Measurements from ENCODE around the gene NAT14.

The NAT14 gene

DNA sequence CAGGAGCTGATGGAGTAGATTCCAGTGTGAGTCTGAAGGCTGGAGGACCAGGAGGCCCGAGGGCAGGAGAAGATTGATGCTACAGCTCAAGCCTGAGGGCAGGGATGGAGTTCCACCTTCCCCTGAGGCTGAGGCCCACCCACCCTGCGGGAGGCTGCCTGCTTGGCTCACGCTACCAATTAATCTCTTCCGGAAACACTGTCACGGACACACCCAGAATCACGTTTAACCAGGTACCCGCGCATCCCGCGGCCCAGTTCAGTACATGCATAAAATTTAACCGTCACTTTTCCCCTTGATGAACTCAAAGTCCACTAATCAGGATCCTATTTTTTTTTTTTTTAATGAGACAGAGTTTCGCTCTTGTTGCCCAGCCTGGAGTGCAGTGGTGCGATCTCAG lies 13.7 kb upstream of the NAT14 start:
- DNase-seq (ENCODE audit: low read depth in 2 of 2): no peak

DNA sequence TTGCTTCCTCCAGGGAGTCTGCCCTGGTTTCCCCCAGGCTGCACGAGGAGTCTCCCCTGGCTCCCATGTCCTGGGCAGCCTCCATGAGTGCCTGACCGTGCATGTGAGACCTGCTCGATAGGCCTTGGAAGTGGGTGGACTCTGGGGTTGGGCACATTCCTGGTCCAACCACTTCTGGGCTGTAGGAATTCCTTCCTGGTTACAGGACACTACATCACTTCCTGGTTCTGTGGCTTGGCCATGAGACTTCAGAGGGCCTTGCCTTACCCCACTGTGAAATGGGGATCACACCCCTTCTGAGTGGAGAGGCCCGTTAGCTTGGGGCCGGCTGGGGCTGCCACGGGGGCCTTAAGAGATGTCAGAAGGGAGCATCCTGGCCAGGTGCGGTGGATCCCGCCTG lies 12.5 kb upstream of the NAT14 start:
- no peak for DNase-seq (ENCODE audit: low read depth in 2 of 2)

DNA sequence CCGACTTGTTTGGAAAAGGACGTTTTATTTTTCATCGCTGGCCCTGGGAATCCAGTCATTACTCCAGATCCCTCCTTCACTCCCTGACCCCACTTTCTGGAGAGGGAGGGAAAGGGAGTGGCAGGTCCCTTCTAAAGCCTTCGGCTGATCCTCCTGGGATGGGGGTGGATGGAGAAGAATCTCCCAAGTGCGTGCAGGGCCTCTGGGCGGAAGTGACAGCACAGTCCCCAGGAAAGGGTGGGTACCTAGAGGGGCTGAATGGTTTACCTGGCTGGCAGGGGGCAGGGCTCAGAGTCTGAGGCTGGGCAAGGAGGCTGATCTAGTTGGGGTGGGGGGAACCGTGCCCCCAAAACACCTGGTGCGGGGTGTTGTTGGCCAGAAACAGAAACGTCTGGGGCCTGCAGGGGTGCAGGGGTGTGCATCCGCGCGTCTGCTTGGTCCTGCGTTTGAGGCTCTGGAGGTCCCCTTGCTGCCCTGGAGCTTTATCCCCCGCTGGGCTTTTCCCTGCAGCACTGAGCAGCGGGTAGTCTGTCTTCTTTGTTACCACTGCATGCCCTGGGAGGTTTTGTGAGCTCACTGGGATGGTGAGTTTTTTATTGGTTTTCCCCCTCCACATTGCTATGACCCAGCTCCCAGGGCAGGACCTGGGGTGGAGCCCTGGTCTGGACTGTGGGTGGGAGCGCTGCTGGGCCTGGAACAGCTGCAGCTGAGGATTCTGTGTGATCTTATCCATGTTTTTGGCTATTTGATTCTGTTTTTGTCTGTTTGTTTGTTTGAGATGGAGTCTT lies 11.6 kb upstream of the NAT14 start:
- DNase-seq (ENCODE audit: low read depth in 2 of 2): no peak

DNA sequence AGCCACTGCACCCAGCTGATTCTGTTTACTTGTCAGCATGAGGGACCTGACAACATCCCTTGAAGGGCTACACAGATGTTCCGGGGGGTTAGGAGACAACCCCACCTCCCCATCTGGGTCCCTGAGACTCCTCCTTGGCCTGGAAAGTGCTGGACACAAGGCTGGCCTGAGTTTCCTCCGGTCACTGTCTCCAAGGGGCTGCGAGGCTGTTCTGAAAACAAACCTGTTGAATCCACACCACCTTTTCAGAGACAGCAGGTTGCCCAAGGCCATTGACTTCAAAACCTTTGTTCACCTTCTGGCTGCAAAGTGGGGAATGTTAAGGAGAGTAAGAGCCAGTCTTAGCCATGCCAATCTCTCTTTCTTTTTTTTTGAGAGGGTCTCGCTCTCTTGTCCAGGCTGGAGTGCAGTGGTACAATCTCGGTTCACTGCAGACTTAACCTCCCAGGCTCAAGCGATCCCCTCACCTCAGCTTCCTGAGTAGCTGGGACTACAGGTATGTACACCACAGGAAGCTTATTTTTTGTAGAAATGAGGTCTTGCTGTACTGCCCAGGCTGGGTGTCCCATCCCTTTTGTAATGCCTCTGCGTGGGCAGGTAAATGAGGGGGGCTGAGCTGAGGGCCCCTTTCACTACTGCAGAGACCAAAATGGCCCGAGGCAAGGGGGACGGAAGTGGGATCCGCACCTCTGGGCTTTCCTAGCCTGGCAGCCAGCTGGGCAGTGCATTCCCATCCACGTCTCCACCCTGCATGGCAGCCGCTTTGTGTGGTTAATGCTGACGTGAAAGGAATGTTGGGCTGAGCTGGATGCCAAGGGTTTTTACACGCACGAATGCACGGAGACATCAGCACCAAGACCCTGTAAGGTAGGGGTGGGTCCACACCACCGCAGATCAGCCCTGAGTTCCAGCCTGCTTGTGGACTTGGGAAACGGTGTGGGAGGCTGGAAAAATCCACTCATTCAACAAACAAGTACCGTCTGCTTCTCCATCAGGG lies 10.4 kb upstream of the NAT14 start:
- no peak for DNase-seq (ENCODE audit: low read depth in 2 of 2)

DNA sequence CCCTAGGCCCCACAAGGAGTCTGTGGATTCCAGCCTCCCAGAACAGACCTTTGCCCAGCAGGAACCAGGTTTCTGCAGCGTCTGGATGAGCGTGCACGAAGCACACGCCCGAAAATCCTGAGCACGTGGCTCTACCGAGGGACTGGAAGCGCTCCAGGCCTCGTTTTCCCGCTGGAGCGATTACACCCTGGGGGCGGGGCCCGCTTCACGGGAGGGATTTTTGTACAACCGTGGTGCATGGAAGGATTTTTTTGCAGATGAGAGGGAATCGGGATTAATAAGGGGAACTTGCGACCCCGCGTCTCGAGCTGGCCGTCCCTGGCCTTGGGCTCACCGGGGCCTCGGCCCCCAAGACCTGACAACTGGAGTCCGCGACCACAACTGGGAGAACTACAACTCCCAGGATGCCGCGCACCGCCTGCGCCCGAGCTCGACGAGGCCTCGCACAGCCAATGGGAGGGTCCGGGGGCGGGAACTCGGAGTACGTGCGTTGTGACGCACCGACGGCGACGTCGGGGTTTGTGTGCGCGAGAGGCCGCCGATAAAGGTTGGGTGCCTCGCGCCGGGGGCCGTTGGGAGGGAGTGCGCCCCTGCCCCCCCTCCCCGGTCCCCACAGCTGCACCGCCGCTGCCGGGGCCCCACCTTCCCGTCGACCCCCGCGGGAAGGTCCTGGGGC lies 8.8 kb upstream of the NAT14 start, which contains the start of gene ZNF628:
Gene ZNF628 (plus strand): TSS at position 518 of the 676 bp plus-strand sequence. CDS start 3,294 bp downstream, outside the sequence.
- peak; percentile 96 to 98 for DNase-seq (ENCODE audit: low read depth in 2 of 2)

DNA sequence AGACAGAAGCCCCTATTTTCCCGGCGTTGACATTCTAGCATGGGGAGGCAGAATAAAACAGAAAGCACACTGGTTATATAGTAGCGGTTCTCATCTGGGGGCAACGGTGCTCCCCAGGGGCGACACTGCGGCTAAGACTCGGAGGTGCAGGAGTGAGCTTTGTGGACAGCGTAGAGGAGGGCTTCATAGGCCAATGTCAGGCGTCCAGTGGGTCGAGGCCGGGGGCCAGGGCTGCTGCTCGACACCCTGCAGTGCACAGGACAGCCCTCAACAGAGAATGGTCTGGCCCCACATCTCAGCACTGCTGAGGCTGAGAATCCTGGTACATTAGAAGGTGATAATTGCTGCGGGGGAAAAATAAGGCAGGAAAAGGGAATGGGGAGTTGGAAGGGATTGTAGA lies 7.1 kb upstream of the NAT14 start:
- DNase-seq (ENCODE audit: low read depth in 2 of 2): no peak

DNA sequence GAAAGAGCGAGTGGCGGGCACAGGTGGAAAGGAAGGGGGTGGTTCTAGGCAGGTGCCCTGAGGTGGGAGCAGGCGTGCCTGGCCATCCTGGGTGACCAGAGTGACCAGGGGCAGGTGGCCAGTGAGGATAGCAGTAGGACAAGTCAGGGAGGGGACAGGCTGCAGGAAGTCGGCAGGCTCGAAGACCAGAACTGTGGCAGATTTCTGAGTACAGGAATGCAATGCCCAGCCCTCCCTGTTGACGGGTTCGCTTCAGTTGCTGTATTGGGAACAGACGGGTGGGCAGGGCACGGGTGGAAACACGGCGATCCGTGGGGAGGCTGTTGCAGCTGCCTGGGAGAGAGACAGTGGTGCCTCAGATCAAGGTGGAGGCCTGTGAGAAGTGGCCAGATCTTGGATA lies 6.6 kb upstream of the NAT14 start:
- no peak for DNase-seq (ENCODE audit: low read depth in 2 of 2)

DNA sequence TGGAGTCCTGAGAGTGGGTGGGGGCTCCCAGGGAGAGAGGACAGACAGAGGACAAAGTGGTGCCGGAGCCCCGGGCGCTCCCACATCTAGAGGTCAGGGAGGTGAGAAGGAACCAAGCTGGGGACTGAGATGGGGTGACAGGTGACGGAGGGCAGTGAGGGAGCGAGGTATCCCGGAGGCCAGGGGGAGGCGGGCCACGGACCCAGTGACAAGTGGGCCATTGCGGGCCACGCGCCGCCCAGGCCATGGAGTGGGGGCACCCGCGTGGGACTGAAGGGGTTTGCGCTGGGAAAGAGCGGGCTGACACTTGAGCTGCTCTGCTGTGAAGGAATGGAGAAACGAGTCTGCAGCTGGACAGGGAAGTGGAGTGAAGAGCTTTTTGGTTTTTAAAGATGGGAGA lies 5.9 kb upstream of the NAT14 start:
- no peak for DNase-seq (ENCODE audit: low read depth in 2 of 2)

DNA sequence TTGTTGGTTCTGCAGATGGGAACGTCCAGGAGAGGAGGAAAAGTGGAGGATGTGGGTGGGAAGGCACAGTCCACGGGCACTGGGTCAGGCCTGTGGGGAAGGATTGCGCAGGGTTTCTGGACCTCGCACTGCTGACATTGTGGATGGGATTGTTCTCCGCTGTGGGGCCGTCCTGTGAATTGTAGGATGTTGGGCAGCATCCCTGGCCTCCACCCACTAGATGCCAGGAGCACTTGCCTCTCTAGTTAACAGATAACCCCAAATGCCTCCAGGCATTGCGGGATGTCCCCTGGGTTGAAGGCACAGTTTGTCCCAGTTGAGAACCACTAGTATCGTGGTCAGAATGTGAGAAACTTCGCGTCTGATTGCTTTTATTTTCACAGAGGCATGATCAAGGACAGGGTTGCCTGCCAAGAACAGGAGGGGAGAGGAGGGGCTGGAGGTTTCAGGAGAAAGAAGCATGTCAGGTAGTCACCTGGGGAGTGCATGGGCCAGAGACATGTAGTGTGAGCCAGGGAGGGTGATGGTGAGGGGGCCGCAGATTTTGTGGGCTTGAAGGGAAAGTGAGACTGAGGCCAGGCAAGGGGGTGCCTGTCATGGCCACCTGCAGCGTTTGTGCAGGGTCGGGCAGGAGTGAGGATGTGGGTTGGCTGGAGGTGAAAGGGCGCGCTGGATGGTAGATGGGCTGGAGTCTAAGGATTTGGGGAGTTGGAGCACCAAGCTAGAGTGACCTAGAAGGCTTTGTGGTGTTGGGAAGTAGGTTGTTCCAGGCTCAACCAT lies 5.3 kb upstream of the NAT14 start:
- DNase-seq (ENCODE audit: low read depth in 2 of 2): no peak

DNA sequence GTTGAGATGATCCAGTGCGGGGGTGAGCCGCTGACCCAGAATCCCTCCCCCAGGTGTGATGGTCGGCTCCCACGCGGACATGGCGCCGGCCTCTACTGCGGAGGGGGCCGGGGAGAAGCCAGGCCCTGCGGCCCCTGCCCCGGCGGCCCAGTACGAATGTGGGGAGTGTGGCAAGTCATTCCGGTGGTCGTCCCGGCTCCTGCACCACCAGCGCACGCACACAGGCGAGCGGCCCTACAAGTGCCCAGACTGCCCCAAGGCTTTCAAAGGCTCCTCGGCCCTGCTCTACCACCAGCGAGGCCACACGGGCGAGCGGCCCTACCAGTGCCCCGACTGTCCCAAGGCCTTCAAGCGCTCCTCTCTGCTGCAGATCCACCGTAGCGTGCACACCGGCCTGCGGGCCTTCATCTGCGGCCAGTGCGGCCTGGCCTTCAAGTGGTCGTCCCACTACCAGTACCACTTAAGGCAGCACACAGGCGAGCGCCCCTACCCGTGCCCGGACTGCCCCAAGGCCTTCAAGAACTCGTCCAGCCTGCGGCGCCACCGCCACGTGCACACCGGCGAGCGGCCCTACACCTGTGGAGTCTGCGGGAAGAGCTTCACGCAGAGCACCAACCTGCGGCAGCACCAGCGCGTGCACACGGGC lies 3.7 kb upstream of the NAT14 start:
- no peak for DNase-seq (ENCODE audit: low read depth in 2 of 2)

DNA sequence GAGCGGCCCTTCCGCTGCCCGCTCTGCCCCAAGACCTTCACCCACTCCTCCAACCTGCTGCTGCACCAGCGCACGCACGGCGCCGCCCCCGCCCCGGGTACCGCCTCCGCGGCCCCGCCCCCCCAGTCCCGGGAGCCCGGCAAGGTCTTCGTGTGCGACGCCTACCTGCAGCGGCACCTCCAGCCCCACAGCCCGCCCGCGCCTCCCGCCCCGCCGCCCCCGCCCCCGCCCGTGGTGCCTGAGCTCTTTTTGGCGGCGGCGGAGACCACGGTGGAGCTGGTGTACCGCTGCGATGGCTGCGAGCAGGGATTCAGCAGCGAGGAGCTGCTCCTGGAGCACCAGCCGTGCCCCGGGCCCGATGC lies 3.2 kb upstream of the NAT14 start:
- DNase-seq (ENCODE audit: low read depth in 2 of 2): no peak

DNA sequence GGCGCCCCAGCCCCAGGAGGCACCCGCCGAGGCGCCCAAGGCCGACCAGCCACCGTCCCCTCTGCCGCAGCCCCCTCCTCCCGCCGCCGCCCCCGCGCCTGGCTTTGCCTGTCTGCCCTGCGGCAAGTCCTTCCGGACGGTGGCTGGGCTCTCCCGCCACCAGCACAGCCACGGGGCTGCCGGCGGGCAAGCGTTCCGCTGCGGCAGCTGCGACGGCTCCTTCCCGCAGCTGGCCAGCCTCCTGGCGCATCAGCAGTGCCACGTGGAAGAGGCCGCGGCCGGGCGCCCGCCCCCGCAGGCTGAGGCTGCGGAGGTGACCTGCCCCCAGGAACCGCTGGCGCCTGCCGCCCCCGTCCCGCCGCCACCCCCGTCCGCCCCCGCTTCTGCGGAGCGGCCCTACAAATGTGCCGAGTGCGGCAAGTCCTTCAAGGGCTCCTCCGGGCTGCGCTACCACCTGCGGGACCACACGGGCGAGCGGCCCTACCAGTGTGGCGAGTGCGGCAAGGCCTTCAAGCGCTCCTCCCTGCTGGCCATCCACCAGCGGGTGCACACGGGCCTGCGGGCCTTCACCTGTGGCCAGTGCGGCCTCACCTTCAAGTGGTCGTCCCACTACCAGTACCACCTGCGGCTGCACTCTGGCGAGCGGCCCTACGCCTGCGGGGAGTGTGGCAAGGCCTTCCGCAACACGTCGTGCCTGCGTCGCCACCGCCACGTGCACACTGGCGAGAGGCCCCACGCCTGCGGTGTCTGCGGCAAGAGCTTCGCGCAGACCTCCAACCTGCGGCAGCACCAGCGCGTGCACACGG lies 2.6 kb upstream of the NAT14 start:
- no peak for DNase-seq (ENCODE audit: low read depth in 2 of 2)

DNA sequence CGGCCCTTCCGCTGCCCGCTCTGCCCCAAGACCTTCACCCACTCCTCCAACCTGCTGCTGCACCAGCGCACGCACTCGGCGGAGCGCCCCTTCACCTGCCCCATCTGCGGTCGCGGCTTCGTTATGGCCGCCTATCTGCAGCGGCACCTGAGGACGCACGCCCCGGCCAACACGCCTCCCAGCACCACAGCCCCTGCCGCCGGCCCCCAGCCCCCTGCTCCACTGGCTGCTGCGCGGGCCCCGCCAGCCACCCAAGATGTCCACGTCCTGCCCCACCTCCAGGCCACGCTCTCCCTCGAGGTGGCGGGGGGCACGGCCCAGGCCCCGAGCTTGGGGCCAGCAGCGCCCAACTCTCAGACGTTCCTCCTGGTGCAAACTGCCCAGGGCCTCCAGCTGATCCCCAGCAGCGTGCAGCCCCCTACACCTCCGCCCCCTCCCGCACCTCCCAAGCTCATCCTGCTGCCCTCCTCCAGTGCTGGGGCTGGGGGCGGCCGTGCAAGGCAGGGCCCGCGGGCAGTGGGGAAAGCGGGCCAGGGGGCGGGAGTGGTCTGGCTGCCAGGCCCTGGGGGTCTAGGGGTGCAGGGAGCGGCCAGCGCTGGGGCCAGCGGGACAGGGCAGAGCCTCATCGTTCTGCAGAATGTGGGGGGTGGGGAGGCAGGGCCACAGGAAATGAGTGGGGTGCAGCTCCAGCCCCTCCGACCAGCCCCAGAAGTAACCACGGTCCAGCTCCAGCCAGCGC lies 1.9 kb upstream of the NAT14 start:
- DNase-seq (ENCODE audit: low read depth in 2 of 2): no peak

DNA sequence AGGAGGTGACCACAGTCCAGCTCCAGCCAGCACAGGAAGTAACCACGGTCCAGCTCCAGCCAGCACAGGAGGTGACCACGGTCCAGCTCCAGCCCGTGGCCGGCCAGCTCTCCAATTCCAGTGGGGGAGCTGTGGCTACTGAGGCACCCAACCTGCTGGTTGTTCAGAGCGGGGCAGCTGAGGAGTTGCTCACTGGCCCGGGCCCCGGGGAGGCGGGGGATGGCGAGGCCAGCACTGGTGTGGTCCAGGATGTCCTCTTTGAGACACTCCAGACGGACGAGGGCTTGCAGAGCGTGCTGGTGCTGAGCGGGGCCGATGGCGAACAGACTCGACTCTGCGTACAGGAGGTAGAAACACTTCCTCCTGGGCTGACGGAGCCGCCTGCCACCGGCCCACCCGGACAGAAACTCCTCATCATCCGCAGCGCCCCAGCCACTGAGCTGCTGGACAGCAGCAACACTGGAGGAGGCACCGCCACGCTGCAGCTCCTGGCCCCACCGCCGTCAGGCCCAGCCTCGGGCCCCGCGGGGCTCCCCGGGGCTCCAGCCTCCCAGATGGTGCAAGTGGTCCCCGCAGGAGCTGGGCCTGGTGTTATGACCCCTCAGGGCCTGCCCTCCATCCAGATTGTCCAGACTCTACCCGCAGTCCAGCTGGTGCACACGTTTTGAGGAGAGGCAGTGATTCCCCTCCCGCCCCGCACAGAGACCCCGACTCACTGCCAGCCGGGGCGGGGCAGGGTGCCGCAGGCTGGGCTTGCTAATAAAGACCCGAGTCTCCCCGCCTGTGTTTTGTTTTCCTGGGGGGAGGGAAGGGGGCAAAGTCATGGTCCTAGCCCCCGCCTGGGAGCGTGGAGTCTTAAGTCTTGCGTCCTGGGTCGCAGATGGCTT lies 1.0 kb upstream of the NAT14 start:
- no peak for DNase-seq (ENCODE audit: low read depth in 2 of 2)

DNA sequence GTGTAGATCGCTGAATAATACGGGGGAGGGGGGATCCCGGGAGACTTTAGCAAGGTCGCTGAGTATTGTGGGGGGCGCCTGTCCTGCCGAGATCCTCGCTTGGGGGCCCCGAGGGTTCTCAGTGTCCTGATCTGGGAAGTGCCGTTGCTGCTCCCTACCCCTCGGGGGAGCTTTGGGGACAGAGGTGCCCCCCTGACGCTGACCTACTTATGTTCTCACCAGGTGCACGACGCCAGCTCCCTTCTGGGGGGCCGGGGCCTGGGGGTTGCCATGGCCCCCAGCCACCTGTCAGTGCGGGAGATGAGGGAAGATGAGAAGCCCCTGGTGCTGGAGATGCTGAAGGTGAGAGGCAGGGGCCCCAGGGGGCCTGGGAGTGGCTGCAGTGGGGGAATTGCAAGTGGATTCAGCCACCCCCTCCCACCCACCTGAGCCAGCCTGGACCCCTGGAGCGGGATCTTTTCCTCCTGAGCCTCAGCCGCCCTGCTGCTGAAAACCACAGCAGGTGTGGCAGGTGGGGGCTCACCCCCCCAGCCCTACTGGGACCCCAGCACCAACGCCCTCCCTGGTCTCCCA lies 537 bp downstream of the NAT14 start:
- DNase-seq (ENCODE audit: low read depth in 2 of 2): no peak

DNA sequence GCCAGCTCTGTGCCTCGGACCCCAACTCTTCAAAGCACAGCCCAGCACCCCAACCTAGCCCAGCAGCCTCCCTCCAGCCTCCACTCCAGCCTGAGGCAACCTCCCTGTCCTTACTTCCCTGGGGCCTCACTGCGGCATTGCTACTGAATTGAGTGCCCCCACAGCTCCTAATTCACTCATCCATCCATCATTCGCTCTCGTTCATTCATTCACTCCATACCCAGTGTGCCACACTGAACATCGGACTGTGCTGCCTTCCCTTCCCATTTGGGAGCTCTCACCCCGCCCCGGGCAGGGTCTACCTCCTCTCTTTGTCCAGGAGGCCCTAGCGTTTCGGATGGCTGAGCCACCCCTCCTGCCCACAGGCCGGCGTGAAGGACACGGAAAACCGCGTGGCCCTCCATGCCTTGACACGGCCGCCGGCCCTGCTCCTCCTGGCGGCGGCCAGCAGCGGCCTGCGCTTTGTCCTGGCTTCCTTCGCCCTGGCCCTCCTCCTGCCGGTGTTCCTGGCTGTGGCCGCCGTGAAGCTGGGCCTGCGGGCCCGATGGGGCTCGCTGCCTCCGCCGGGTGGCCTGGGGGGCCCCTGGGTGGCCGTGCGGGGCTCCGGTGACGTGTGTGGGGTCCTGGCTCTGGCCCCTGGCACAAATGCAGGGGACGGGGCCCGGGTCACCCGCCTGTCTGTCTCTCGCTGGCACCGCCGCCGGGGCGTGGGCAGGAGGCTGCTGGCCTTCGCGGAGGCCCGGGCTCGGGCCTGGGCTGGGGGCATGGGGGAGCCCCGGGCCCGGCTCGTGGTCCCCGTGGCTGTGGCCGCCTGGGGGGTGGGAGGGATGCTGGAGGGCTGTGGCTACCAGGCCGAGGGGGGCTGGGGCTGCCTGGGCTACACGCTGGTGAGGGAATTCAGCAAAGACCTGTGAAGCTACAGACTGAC lies 1.3 kb downstream of the NAT14 start:
- DNase-seq (ENCODE audit: low read depth in 2 of 2): no peak

Measured in stimulated activated CD8-positive, alpha-beta memory T cell treated with anti-CD3 and anti-CD28 coated beads, Interleukin-2, amount 100 ng/mL, for 48 hours (primary cell).